ENCODE results near the gene NEU3. TPM values are rescaled to one million over a fixed set of nuclear protein-coding genes. Genes with fewer than 3 reads are reported as not detected.

NEU3 gene
- total and polyA plus RNA-seq, 2 of the 13 experiments (the other 11 are each of a cell fraction or from before 2014, with no cell fraction given), result 6.3 to 15.3 TPM

GRCh38 chr11:74948898-74949752, 39.6 kb upstream of the NEU3 start, which contains the start of the genes SPCS2 and XRRA1 (continued):
- TF ChIP-seq GABPA (IDR thresholded peaks at IDR 0.05; ENCODE audit: low read depth, low read length), result no peak
- peak; percentile 70 for TF ChIP-seq GABPA (CRISPR knock-in tag; IDR thresholded peaks at IDR 0.05; ENCODE audit: low read depth)
- TF ChIP-seq YEATS2 (CRISPR knock-in tag; IDR thresholded peaks at IDR 0.05; ENCODE audit: borderline replicate concordance), result peak; percentile 91; the same call in 1 of the 2 replicates
- peak; percentile 92 for TF ChIP-seq ZBTB38 (CRISPR knock-in tag; IDR thresholded peaks at IDR 0.05)
- peak; percentile 97 for TF ChIP-seq CSRNP1 (CRISPR knock-in tag; IDR thresholded peaks at IDR 0.05)
- peak; percentile 74 for TF ChIP-seq RFX5 (IDR thresholded peaks at IDR 0.05; ENCODE audit: low read depth, low read length)
- TF ChIP-seq DMAP1 (CRISPR knock-in tag; IDR thresholded peaks at IDR 0.05), result peak; percentile 94
- TF ChIP-seq BRF2 (CRISPR knock-in tag; IDR thresholded peaks at IDR 0.05), result peak; percentile 59; the same call in 1 of the 2 replicates
- TF ChIP-seq MNT (IDR thresholded peaks at IDR 0.05), result peak; percentile 64
- TF ChIP-seq GLMP (CRISPR knock-in tag; IDR thresholded peaks at IDR 0.05; ENCODE audit: borderline replicate concordance), result peak; percentile 79; the same call in 1 of the 2 replicates
- no peak for TF ChIP-seq PRPF4 (IDR thresholded peaks at IDR 0.05; ENCODE audit: low read depth, low read length, poor library complexity, severe bottlenecking)
- peak; percentile 93 for TF ChIP-seq KDM2A (CRISPR knock-in tag; IDR thresholded peaks at IDR 0.05; ENCODE audit: borderline replicate concordance, low read depth)
- TF ChIP-seq ZBTB42 (CRISPR knock-in tag; IDR thresholded peaks at IDR 0.05), result no peak
- peak; percentile 81; the same call in 1 of the 2 replicates for TF ChIP-seq ZSCAN5A (CRISPR knock-in tag; IDR thresholded peaks at IDR 0.05; ENCODE audit: borderline replicate concordance)
- TF ChIP-seq ZNF430 (CRISPR knock-in tag; IDR thresholded peaks at IDR 0.05), result peak; percentile 88
- TF ChIP-seq ZNF713 (CRISPR knock-in tag; IDR thresholded peaks at IDR 0.05), result peak; percentile 95
- peak; percentile 76; the same call in 1 of the 2 replicates for TF ChIP-seq ZNF547 (CRISPR knock-in tag; IDR thresholded peaks at IDR 0.05)
- no peak for TF ChIP-seq GRHL1 (CRISPR knock-in tag; conservative IDR thresholded peaks at IDR 0.05)
- no peak for TF ChIP-seq ZMYM3 (CRISPR knock-in tag; IDR thresholded peaks at IDR 0.05)
- peak; percentile 91; the same call in 1 of the 2 replicates for TF ChIP-seq ZNF230 (CRISPR knock-in tag; IDR thresholded peaks at IDR 0.05)
